HCT116 (cell line): Measurements from ENCODE around the gene CCDC159.

Experiments used
- EGR1 ChIP-seq: IDR thresholded peaks from 2 replicates; pipeline ENCODE4 v1.6.1; 2012; ENCODE audit warnings: low read depth
- TF ChIP-seq, protein P1 (sequence below), 3 experiments: fragments of 200-600 bp in 1 of 3; sonication (generic) in 1 of 3; IDR thresholded peaks in 2 of 3; conservative IDR thresholded peaks in 1 of 3; 2 replicates each; pipeline ENCODE4 v1.5.1; 2012 to 2017; ENCODE audit warnings: low read depth in 2 of 3, low read length in 2 of 3, antibody characterized with exemption in 1 of 3, borderline replicate concordance in 1 of 3, control low read depth in 1 of 3, mild to moderate bottlenecking in 1 of 3, mixed read lengths in 1 of 3, mixed run types in 1 of 3, moderate library complexity in 1 of 3; ENCODE audit not compliant: insufficient read depth in 1 of 3

DNA sequence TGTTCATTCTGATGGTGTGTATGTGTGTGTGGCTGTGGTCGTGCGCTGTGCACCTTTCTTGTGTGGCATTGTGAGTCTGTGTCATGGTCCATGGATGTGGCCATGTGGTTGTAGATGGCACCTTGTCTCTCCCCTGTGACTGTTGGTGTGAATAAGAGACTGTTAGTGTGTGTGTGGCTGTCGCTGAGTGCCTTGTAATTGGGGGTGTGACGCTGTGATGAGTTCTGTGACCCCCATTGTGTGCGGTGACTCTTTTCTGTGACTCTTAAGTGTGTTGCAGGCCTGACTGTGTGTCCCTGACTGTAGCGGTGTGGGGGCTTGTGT is 9.7 kb downstream of the CCDC159 start:
- TF ChIP-seq EGR1 = no peak
- TF ChIP-seq, protein P1, sequence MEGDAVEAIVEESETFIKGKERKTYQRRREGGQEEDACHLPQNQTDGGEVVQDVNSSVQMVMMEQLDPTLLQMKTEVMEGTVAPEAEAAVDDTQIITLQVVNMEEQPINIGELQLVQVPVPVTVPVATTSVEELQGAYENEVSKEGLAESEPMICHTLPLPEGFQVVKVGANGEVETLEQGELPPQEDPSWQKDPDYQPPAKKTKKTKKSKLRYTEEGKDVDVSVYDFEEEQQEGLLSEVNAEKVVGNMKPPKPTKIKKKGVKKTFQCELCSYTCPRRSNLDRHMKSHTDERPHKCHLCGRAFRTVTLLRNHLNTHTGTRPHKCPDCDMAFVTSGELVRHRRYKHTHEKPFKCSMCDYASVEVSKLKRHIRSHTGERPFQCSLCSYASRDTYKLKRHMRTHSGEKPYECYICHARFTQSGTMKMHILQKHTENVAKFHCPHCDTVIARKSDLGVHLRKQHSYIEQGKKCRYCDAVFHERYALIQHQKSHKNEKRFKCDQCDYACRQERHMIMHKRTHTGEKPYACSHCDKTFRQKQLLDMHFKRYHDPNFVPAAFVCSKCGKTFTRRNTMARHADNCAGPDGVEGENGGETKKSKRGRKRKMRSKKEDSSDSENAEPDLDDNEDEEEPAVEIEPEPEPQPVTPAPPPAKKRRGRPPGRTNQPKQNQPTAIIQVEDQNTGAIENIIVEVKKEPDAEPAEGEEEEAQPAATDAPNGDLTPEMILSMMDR (IDR thresholded peaks at IDR 0.05 in 2 of 3, conservative IDR thresholded peaks at IDR 0.05 in 1 of 3; ENCODE audit: borderline replicate concordance in 1 of 3, insufficient read depth in 1 of 3, low read depth in 2 of 3, low read length in 2 of 3) = no peak
